Heart right ventricle (tissue), 16 donors: ENCODE data around the gene PSMD2. TPM values are rescaled to one million over a fixed set of nuclear protein-coding genes. Genes with fewer than 3 reads are reported as not detected.

Experiments used
- ATAC-seq, 8 donors: fragments of 200-7000 bp; cut with Tn5 transposase; one replicate each; pipeline ENCODE4 v1.9.1; 2020; ENCODE audit warnings: mild to moderate bottlenecking in 8 of 8, moderate library complexity in 8 of 8, moderate number of reproducible peaks in 1 of 8
- DNase-seq, 2 donors: peaks; one replicate each; pipeline ENCODE4 v3.0.0-alpha.2; 2020
- H3K27ac ChIP-seq, 10 donors: fragments of 200-600 bp; sonication (generic) in 2 of 10; one replicate each; pipeline versions ENCODE4 v1.5.0 to v1.8.0; 2020 to 2022; ENCODE audit warnings: mild to moderate bottlenecking in 3 of 10
- H3K27me3 ChIP-seq, 7 donors: fragments of 200-600 bp; one replicate each; pipeline ENCODE4 v1.8.0; 2021 to 2022; ENCODE audit warnings: mild to moderate bottlenecking in 2 of 7
- H3K36me3 ChIP-seq, 9 donors: fragments of 200-600 bp; sonication (generic) in 1 of 9; one replicate each; pipeline versions ENCODE4 v1.5.0 to v1.8.0; 2020 to 2022; ENCODE audit warnings: mild to moderate bottlenecking in 2 of 9
- H3K4me1 ChIP-seq, 9 donors: fragments of 200-600 bp; sonication (generic) in 1 of 9; one replicate each; pipeline versions ENCODE4 v1.5.0 to v1.8.0; 2020 to 2022; ENCODE audit warnings: mild to moderate bottlenecking in 4 of 9
- H3K4me3 ChIP-seq, 10 donors: fragments of 200-600 bp; sonication (generic) in 2 of 10; one replicate each; pipeline versions ENCODE4 v1.5.0 to v1.8.0; 2020 to 2022; ENCODE audit warnings: mild to moderate bottlenecking in 7 of 10, moderate library complexity in 2 of 10
- H3K9me3 ChIP-seq, 11 donors: fragments of 200-600 bp in 10 of 11; sonication (generic) in 2 of 11; one replicate each; pipeline versions ENCODE4 v1.5.0 to v1.8.0; 2013 to 2022; ENCODE audit warnings: mild to moderate bottlenecking in 2 of 11, control low read depth in 1 of 11, moderate library complexity in 1 of 11
- WGBS, 2 donors: extraction: QIAGEN DNeasy Blood & Tissue Kit; methylation state at CpG; one replicate each; pipeline ENCODE4 v1.1.7; 2013; ENCODE audit warnings: inconsistent platforms in 1 of 2; 5-methylcytosine and 5-hydroxymethylcytosine counted together
- intact Hi-C, 10 donors: fragments of 100-400 bp; cut with DNase I; formaldehyde crosslinking; loops; one replicate each; pipeline versions ENCODE4 v1.11.1 to v1.14.2; 2022
- polyA plus RNA-seq, 2 donors: library from polyadenylated mRNA; stranded (reverse); fragments of 200-250 nt; gene quantifications; one replicate each; pipeline ENCODE4 v1.2.3, GENCODE V29; 2013
- total RNA-seq, 10 donors: library from RNA; stranded (reverse); fragmentation: NEBNext Ultra II Directional in 3 of 10; extraction: Animal tissue kit (Norgen Biotek cat#: 25700) in 3 of 10; gene quantifications; one replicate each; pipeline versions ENCODE4 v1.2.1 to v1.2.4, GENCODE V29; 2021 to 2023
- TF ChIP-seq, protein P1 (sequence below), 9 donors: fragments of 200-600 bp; sonication (generic) in 2 of 9; IDR thresholded peaks; one replicate each; pipeline versions ENCODE4 v1.5.0 to v1.8.0; 2021 to 2022; ENCODE audit warnings: antibody characterized with exemption in 9 of 9, mild to moderate bottlenecking in 5 of 9, moderate library complexity in 1 of 9
- donor health status: Arrhythmogenic right ventricular cardiomyopathy.
- donor health status: ischemic (EF 13 %, LVEDD 7.1; RV severe dilation, severe dysfunction).
- donor health status: healthy with polysubstance abuse.
- donor health status: DM: no; HTN: yes; CAD: no.
- donor health status: DM: no; HTN: no; CAD: no.
- donor health status: ischemic (EF 25% LVEDD 6.9; RV normal size, moderate dysfunction).
- donor health status: ischemic (EF 25% LVEDD 5.7; RV mildly dilated, moderate dysfunction).
- donor health status: healthy.
- donor health status: DM: yes; HTN: yes; CAD: no.
- donor health status: Ischemic cardiomyopathy.
- donor health status: ischemic (EF 35%, LVEDD 5.7; RV mildly dilated, moderate dysfunction).
- donor health status: nonischemic (EF 11% LVEDD 7.7; RV severe dilation, severe dysfunction).
- donor health status: DM: yes; HTN: yes; CAD: no.
- donor health status: PGD.
- donor health status: ischemic (EF 29% LVEDD 5.4; RV normal size, mild dysfunction).
- donor health status: nonischemic (EF 23%, LVEDD 6.1; RV moderate dilation, normal function).

Gene PSMD2
- total and polyA plus RNA-seq, 12 donors = 49.0 to 288 (median 231) TPM

DNA sequence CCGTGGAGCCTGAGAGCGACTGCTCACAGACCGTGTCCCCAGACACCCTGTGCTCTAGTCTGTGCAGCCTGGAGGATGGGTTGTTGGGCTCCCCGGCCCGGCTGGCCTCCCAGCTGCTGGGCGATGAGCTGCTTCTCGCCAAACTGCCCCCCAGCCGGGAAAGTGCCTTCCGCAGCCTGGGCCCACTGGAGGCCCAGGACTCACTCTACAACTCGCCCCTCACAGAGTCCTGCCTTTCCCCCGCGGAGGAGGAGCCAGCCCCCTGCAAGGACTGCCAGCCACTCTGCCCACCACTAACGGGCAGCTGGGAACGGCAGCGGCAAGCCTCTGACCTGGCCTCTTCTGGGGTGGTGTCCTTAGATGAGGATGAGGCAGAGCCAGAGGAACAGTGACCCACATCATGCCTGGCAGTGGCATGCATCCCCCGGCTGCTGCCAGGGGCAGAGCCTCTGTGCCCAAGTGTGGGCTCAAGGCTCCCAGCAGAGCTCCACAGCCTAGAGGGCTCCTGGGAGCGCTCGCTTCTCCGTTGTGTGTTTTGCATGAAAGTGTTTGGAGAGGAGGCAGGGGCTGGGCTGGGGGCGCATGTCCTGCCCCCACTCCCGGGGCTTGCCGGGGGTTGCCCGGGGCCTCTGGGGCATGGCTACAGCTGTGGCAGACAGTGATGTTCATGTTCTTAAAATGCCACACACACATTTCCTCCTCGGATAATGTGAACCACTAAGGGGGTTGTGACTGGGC lies 45.7 kb downstream of the PSMD2 start:
- no peak overlapping the region for H3K4me3 ChIP-seq
- no peak overlapping the region for H3K27ac ChIP-seq
- peaks cover 0 to 28% (median 10%) of the 10 kb centered on the region in 9 donors for H3K4me1 ChIP-seq
- intact Hi-C loops = loop anchor here in 1 of 10 donors (5.0 kb wide), 1 partner anchor 32 kb away; the partner anchor contains the start of gene EIF4G1
- TF ChIP-seq, protein P1, sequence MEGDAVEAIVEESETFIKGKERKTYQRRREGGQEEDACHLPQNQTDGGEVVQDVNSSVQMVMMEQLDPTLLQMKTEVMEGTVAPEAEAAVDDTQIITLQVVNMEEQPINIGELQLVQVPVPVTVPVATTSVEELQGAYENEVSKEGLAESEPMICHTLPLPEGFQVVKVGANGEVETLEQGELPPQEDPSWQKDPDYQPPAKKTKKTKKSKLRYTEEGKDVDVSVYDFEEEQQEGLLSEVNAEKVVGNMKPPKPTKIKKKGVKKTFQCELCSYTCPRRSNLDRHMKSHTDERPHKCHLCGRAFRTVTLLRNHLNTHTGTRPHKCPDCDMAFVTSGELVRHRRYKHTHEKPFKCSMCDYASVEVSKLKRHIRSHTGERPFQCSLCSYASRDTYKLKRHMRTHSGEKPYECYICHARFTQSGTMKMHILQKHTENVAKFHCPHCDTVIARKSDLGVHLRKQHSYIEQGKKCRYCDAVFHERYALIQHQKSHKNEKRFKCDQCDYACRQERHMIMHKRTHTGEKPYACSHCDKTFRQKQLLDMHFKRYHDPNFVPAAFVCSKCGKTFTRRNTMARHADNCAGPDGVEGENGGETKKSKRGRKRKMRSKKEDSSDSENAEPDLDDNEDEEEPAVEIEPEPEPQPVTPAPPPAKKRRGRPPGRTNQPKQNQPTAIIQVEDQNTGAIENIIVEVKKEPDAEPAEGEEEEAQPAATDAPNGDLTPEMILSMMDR (IDR thresholded peaks at IDR 0.05) = no peak
- no peaks in the 10 kb centered on the region for H3K9me3 ChIP-seq
- H3K27me3 ChIP-seq = no peaks in the 10 kb centered on the region
- WGBS, 2 donors = 84 to 89% methylated on average over 22 to 24 of the region's 24 CpGs
- H3K36me3 ChIP-seq = peaks cover 0 to 58% (median 34%) of the 10 kb centered on the region in 9 donors
- no peak for DNase-seq
- ATAC-seq = peak in 2 of 8 donors; percentile 7 to 13

DNA sequence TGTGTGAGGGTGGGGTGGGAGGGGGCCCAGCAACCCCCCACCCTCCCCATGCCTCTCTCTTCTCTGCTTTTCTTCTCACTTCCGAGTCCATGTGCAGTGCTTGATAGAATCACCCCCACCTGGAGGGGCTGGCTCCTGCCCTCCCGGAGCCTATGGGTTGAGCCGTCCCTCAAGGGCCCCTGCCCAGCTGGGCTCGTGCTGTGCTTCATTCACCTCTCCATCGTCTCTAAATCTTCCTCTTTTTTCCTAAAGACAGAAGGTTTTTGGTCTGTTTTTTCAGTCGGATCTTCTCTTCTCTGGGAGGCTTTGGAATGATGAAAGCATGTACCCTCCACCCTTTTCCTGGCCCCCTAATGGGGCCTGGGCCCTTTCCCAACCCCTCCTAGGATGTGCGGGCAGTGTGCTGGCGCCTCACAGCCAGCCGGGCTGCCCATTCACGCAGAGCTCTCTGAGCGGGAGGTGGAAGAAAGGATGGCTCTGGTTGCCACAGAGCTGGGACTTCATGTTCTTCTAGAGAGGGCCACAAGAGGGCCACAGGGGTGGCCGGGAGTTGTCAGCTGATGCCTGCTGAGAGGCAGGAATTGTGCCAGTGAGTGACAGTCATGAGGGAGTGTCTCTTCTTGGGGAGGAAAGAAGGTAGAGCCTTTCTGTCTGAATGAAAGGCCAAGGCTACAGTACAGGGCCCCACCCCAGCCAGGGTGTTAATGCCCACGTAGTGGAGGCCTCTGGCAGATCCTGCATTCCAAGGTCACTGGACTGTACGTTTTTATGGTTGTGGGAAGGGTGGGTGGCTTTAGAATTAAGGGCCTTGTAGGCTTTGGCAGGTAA lies 46.5 kb downstream of the PSMD2 start:
- peak overlapping the region in 4 of 10 donors; percentile 22 to 46 (median 40) for H3K27ac ChIP-seq
- no peaks in the 10 kb centered on the region for H3K27me3 ChIP-seq
- no peak overlapping the region for H3K4me3 ChIP-seq
- peaks cover 0 to 58% (median 34%) of the 10 kb centered on the region in 9 donors for H3K36me3 ChIP-seq
- DNase-seq = peak; percentile 46 to 67
- intact Hi-C loops = loop anchor here in 1 of 10 donors (5.0 kb wide), 1 partner anchor 33 kb away; the partner anchor contains the start of gene EIF4G1
- H3K9me3 ChIP-seq = no peaks in the 10 kb centered on the region
- ATAC-seq = peak; percentile 50 to 87 (median 74)
- WGBS, 2 donors = 38 to 46% methylated on average over 14 of the region's 14 CpGs
- H3K4me1 ChIP-seq = peaks cover 0 to 23% (median 8%) of the 10 kb centered on the region in 9 donors
- TF ChIP-seq, protein P1 (IDR thresholded peaks at IDR 0.05) = peak in 7 of 9 donors; percentile 33 to 59 (median 55)

DNA sequence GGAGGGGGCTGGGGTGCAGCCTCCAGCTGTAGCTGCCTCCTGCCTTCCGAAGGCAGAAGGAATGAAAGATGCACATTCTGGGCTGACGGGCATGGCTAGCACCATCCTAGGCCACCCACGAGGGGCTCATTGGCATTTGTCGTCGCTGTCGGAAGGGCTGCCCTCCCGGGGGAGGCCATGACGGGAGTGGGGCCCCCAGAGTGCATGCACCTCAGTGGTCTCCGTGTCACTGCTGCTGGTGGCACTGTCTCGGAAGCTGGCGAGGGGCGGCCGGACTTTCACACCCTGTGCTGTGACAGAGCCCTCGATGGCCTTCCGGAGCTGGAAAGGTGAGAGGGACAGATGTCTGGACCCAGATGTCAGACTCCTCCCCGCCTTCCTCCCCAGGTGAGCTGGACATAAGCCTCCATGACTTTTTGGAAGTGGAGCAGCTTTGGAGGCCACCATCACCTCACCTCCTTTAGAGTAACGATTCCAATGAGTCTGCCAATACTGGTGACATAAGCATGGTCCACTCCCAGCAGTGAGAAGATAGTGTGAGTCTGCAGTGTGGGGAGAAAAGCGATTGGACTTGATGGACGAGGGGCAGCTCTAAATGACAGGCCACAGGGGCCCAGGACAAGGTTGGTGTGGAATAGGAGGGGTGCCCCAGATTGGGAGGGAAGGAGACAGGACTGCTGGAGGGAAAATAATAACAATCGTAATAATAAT lies 47.6 kb downstream of the PSMD2 start:
- TF ChIP-seq, protein P1 (IDR thresholded peaks at IDR 0.05) = no peak
- Histone ChIP-seq H3K36me3 (peaks cover 0 to 47% (median 33%) of the 10 kb centered on the region in 9 donors), H3K4me3 (no peak overlapping the region), H3K27me3 (no peaks in the 10 kb centered on the region), H3K4me1 (peaks cover 0 to 17% (median 8%) of the 10 kb centered on the region in 9 donors), H3K27ac (peak overlapping the region in 1 of 10 donors; percentile 36), H3K9me3 (no peaks in the 10 kb centered on the region)
- intact Hi-C loops = loop anchor here in 1 of 10 donors (5.0 kb wide), 1 partner anchor 34 kb away; the partner anchor contains the start of gene EIF4G1
- DNase-seq = no peak
- ATAC-seq = peak in 1 of 8 donors; percentile 4
- WGBS, 2 donors = 90% methylated on average over 20 of the region's 20 CpGs
